Endodermal cell (in vitro differentiated cells): ENCODE results near the gene VPS13D. TPM values are rescaled to one million over a fixed set of nuclear protein-coding genes. Genes with fewer than 3 reads are reported as not detected.

Experiments used
- DNase-seq: peaks from one replicate; pipeline ENCODE4 v3.0.0-alpha.2; 2017
- H3K27ac ChIP-seq: 2 replicates; pipeline ENCODE4 v1.5.1; 2013; ENCODE audit warnings: mild to moderate bottlenecking, low read depth, low read length, moderate library complexity
- H3K27me3 ChIP-seq: 2 replicates; pipeline ENCODE4 v1.6.1; 2013; ENCODE audit warnings: mild to moderate bottlenecking, low read length, moderate library complexity; ENCODE audit not compliant: insufficient read depth, control insufficient read depth, poor library complexity, severe bottlenecking
- H3K36me3 ChIP-seq: 2 replicates; pipeline ENCODE4 v1.7.0; 2013; ENCODE audit warnings: mild to moderate bottlenecking, low read length, moderate library complexity; ENCODE audit not compliant: control insufficient read depth, insufficient read depth
- H3K4me1 ChIP-seq: one replicate; pipeline ENCODE4 v1.7.0; 2013; ENCODE audit warnings: low read length; ENCODE audit not compliant: control insufficient read depth, insufficient read depth
- H3K4me3 ChIP-seq: 2 replicates; pipeline ENCODE4 v1.5.1; 2013; ENCODE audit warnings: mild to moderate bottlenecking, low read length, moderate library complexity
- H3K9ac ChIP-seq: 2 replicates; pipeline ENCODE4 v1.6.1; 2013; ENCODE audit warnings: mild to moderate bottlenecking, low read length, moderate library complexity; ENCODE audit not compliant: poor library complexity, severe bottlenecking; ENCODE audit errors: extremely low read depth
- H3K9me3 ChIP-seq: 2 replicates; pipeline ENCODE4 v1.6.1; 2013; ENCODE audit warnings: mild to moderate bottlenecking, low read length, moderate library complexity; ENCODE audit not compliant: control insufficient read depth
- H3K27ac Mint-ChIP-seq: 2 replicates; pipeline ENCODE4 v1.8.0; 2020; ENCODE audit warnings: mixed read lengths
- H3K27me3 Mint-ChIP-seq: 2 replicates; pipeline ENCODE4 v1.8.0; 2021; ENCODE audit warnings: mild to moderate bottlenecking, mixed read lengths; ENCODE audit not compliant: insufficient read depth
- H3K36me3 Mint-ChIP-seq: 2 replicates; pipeline ENCODE4 v1.8.0; 2020; ENCODE audit warnings: low read depth, mixed read lengths
- H3K4me1 Mint-ChIP-seq: 2 replicates; pipeline ENCODE4 v1.8.0; 2020; ENCODE audit warnings: mixed read lengths
- H3K4me3 Mint-ChIP-seq: 2 replicates; pipeline ENCODE4 v1.8.0; 2020; ENCODE audit warnings: mild to moderate bottlenecking, moderate library complexity, mixed read lengths
- H3K9me3 Mint-ChIP-seq: 2 replicates; pipeline ENCODE4 v1.8.0; 2020; ENCODE audit warnings: mild to moderate bottlenecking, mixed read lengths
- WGBS, 2 experiments: methylation state at CpG; one replicate each; pipeline versions ENCODE4 v1.1.5 to v1.1.7; 2013; ENCODE audit warnings: missing lambda C conversion rate in 2 of 2, mixed read lengths in 1 of 2; ENCODE audit not compliant: insufficient coverage in 1 of 2, insufficient read length in 1 of 2; 5-methylcytosine and 5-hydroxymethylcytosine counted together
- total RNA-seq, 2 donors: library from RNA; stranded (reverse); fragmentation: NEBNext Ultra II Directional in 1 of 2; extraction: Animal tissue kit (Norgen Biotek cat#: 25700) in 1 of 2; gene quantifications; 2 replicates in 1 of 2; 3 replicates in 1 of 2; pipeline ENCODE4 v1.2.1, GENCODE V29; 2021
- TF ChIP-seq, protein P1 (sequence below): fragments of 200-600 bp; sonication (generic); conservative IDR thresholded peaks from 2 replicates; pipeline ENCODE4 v1.5.0; 2021; ENCODE audit warnings: antibody characterized with exemption, mild to moderate bottlenecking

Gene VPS13D
- total RNA-seq, 2 donors from 2014 or later, result 32.5 to 36.7 TPM

DNA sequence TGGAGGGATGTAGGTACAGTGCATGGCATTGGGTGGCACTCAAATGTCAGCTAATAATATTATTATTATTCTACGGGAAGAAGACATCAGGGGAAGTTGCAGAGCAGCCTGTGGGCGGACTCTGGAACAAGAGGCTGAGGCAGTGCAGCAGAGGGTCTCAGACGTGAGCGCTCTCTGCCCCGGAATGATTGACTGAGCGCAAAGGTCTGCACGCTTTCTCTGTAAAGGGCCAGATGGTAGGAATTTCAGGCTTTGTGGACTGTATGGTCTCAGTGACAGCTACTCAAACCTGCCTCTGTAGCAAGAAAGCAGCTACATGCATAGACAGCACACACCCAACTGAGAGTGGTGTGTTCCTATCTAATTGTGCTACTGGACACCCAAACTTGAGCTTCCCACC, 29.6 kb upstream of the VPS13D start:
- no peaks in the 10 kb centered on the region for H3K27me3 Mint-ChIP-seq
- H3K36me3 ChIP-seq, result no peaks in the 10 kb centered on the region
- no peak overlapping the region for H3K4me3 Mint-ChIP-seq
- no peak overlapping the region for H3K4me3 ChIP-seq
- no peaks in the 10 kb centered on the region for H3K4me1 ChIP-seq
- 93% methylated on average over 5 to 7 of the region's 7 CpGs for WGBS, 2 experiments
- H3K9me3 Mint-ChIP-seq, result no peaks in the 10 kb centered on the region
- H3K9me3 ChIP-seq, result no peaks in the 10 kb centered on the region
- H3K27me3 ChIP-seq, result no peaks in the 10 kb centered on the region
- H3K4me1 Mint-ChIP-seq, result peaks cover 4% of the 10 kb centered on the region
- H3K9ac ChIP-seq, result no peak overlapping the region
- no peaks in the 10 kb centered on the region for H3K36me3 Mint-ChIP-seq
- no peak for DNase-seq
- H3K27ac Mint-ChIP-seq, result no peak overlapping the region
- H3K27ac ChIP-seq, result no peak overlapping the region
- TF ChIP-seq, protein P1, sequence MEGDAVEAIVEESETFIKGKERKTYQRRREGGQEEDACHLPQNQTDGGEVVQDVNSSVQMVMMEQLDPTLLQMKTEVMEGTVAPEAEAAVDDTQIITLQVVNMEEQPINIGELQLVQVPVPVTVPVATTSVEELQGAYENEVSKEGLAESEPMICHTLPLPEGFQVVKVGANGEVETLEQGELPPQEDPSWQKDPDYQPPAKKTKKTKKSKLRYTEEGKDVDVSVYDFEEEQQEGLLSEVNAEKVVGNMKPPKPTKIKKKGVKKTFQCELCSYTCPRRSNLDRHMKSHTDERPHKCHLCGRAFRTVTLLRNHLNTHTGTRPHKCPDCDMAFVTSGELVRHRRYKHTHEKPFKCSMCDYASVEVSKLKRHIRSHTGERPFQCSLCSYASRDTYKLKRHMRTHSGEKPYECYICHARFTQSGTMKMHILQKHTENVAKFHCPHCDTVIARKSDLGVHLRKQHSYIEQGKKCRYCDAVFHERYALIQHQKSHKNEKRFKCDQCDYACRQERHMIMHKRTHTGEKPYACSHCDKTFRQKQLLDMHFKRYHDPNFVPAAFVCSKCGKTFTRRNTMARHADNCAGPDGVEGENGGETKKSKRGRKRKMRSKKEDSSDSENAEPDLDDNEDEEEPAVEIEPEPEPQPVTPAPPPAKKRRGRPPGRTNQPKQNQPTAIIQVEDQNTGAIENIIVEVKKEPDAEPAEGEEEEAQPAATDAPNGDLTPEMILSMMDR, result no peak

DNA sequence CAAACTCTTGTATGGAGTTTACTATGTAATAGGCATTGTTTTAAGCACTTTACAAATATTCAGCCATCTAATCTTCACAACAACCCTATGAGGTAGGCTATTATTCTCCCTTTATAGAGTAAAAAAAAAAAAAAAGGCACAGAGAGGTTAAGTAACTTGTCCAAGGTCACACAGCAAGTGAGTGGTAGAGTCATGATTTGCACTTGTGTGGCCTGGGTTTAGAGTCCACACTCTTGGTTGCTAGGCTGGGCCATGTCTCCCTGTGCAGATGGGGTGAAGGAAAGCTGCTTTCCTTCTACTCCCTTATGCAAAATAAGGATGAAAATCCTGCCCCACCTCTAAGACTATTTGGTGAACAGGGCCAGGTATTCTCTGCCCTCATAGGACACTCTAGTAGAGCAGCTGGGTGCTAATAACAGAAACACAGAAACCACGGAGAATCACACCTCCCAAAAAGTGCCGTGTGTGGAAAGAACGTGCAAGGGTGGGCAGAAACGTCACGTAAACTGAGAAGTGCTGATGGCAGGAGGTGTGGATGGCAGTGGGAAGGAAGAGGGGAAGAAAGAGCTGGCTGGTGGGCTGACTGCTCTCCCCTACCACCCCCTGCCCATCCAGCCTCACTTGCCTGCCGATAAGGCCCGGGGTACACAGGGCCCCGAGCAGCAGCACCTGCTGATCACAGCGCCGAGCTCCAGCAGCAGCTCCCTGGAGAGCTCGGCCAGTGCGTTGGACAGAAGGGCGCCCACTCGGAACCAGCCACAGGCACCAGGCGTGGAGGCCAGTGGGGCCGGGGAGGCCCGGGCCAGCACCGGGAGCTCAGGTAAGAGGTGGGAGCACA, 28.3 kb upstream of the VPS13D start:
- H3K9ac ChIP-seq, result no peak overlapping the region
- Mint-ChIP-seq H3K4me3 (no peak overlapping the region), H3K36me3 (no peaks in the 10 kb centered on the region), H3K27me3 (no peaks in the 10 kb centered on the region), H3K9me3 (no peaks in the 10 kb centered on the region), H3K4me1 (peaks cover 4% of the 10 kb centered on the region), H3K27ac (no peak overlapping the region)
- no peaks in the 10 kb centered on the region for H3K27me3 ChIP-seq
- H3K4me1 ChIP-seq, result no peaks in the 10 kb centered on the region
- no peak overlapping the region for H3K4me3 ChIP-seq
- TF ChIP-seq, protein P1, result no peak
- H3K9me3 ChIP-seq, result no peaks in the 10 kb centered on the region
- H3K27ac ChIP-seq, result no peak overlapping the region
- peak; percentile 47 for DNase-seq
- H3K36me3 ChIP-seq, result no peaks in the 10 kb centered on the region
- 94 to 95% methylated on average over 8 to 18 of the region's 18 CpGs for WGBS, 2 experiments

GRCh38 chr1:12202190-12202497, 27.7 kb upstream of the VPS13D start:
- Histone ChIP-seq H3K27ac (no peak overlapping the region), H3K9me3 (no peaks in the 10 kb centered on the region), H3K27me3 (no peaks in the 10 kb centered on the region), H3K4me3 (no peak overlapping the region), H3K4me1 (no peaks in the 10 kb centered on the region), H3K9ac (no peak overlapping the region), H3K36me3 (no peaks in the 10 kb centered on the region)
- no peaks in the 10 kb centered on the region for H3K9me3 Mint-ChIP-seq
- H3K27ac Mint-ChIP-seq, result no peak overlapping the region
- H3K27me3 Mint-ChIP-seq, result no peaks in the 10 kb centered on the region
- H3K4me1 Mint-ChIP-seq, result peaks cover 4% of the 10 kb centered on the region
- H3K4me3 Mint-ChIP-seq, result no peak overlapping the region
- TF ChIP-seq, protein P1, result no peak
- 70 to 73% methylated on average over 5 to 6 of the region's 6 CpGs for WGBS, 2 experiments
- peak; percentile 76 for DNase-seq
- no peaks in the 10 kb centered on the region for H3K36me3 Mint-ChIP-seq
